Progenitor cell of endocrine pancreas (in vitro differentiated cells): ENCODE data around the gene TMEM170B. TPM values are rescaled to one million over a fixed set of nuclear protein-coding genes. Genes with fewer than 3 reads are reported as not detected.

Experiments used
- DNase-seq: peaks from one replicate; pipeline ENCODE4 v3.0.0; 2021; ENCODE audit warnings: low spot score; ENCODE audit not compliant: unreplicated experiment
- H3K27ac Mint-ChIP-seq: 2 replicates; pipeline ENCODE4 v1.8.0; 2021; ENCODE audit warnings: mild to moderate bottlenecking, moderate library complexity, mixed read lengths
- H3K27me3 Mint-ChIP-seq: 2 replicates; pipeline ENCODE4 v1.8.0; 2021; ENCODE audit warnings: mixed read lengths
- H3K36me3 Mint-ChIP-seq: 2 replicates; pipeline ENCODE4 v1.8.0; 2022; ENCODE audit warnings: mixed read lengths; ENCODE audit not compliant: insufficient read depth
- H3K4me1 Mint-ChIP-seq: 2 replicates; pipeline ENCODE4 v1.8.0; 2021; ENCODE audit warnings: low read depth, mixed read lengths
- H3K4me3 Mint-ChIP-seq: 2 replicates; pipeline ENCODE4 v1.8.0; 2021; ENCODE audit warnings: low read depth, mild to moderate bottlenecking, moderate library complexity, mixed read lengths
- H3K9me3 Mint-ChIP-seq: 2 replicates; pipeline ENCODE4 v1.8.0; 2021; ENCODE audit warnings: low read depth, mixed read lengths
- total RNA-seq: library from RNA; stranded (reverse); gene quantifications from 2 replicates; pipeline ENCODE4 v1.2.1, GENCODE V29; 2021
- TF ChIP-seq, protein P1 (sequence below): fragments of 200-600 bp; sonication (generic); IDR thresholded peaks from one replicate; pipeline ENCODE4 v1.5.0; 2021; ENCODE audit warnings: antibody characterized with exemption, mild to moderate bottlenecking; ENCODE audit not compliant: unreplicated experiment

The TMEM170B gene
- total RNA-seq, 1 donor from 2014 or later: 7.6 TPM

DNA sequence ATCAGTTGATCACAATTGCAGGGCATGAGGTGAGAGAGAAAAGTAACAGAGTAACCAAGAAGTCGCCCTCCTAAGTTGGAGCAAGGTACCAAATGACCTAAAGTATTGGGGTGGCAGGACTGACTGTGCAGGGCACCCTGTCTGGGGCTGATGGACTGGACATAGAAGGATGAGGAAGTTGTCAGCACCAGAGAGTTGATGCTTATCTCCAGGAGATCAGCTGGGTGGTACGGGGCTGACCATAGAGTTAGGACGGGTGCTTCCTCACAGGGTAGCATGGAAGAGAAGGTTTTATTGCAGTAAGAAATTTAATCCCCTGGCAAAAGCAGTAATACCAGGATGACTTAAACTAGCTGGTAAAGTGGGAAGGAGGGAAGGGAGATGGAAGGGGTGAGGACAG, 66.7 kb downstream of the TMEM170B start:
- DNase-seq: no peak
- Mint-ChIP-seq H3K36me3 (no peaks in the 10 kb centered on the region), H3K4me1 (peaks cover 19% of the 10 kb centered on the region), H3K9me3 (no peaks in the 10 kb centered on the region), H3K27ac (no peak overlapping the region), H3K4me3 (no peak overlapping the region), H3K27me3 (peaks cover 3% of the 10 kb centered on the region)
- TF ChIP-seq, protein P1, sequence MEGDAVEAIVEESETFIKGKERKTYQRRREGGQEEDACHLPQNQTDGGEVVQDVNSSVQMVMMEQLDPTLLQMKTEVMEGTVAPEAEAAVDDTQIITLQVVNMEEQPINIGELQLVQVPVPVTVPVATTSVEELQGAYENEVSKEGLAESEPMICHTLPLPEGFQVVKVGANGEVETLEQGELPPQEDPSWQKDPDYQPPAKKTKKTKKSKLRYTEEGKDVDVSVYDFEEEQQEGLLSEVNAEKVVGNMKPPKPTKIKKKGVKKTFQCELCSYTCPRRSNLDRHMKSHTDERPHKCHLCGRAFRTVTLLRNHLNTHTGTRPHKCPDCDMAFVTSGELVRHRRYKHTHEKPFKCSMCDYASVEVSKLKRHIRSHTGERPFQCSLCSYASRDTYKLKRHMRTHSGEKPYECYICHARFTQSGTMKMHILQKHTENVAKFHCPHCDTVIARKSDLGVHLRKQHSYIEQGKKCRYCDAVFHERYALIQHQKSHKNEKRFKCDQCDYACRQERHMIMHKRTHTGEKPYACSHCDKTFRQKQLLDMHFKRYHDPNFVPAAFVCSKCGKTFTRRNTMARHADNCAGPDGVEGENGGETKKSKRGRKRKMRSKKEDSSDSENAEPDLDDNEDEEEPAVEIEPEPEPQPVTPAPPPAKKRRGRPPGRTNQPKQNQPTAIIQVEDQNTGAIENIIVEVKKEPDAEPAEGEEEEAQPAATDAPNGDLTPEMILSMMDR: no peak

- peaks cover 24% of the 10 kb centered on the region for H3K4me1 Mint-ChIP-seq
- H3K27ac Mint-ChIP-seq: no peak overlapping the region
- H3K27me3 Mint-ChIP-seq: peaks cover 3% of the 10 kb centered on the region
- TF ChIP-seq, protein P1: no peak
- DNase-seq: no peak
- H3K4me3 Mint-ChIP-seq: no peak overlapping the region
- H3K36me3 Mint-ChIP-seq: no peaks in the 10 kb centered on the region
- no peaks in the 10 kb centered on the region for H3K9me3 Mint-ChIP-seq
Observed at GRCh38 chr6:11604836-11605506, 67.4 kb downstream of the TMEM170B start.

- TF ChIP-seq, protein P1: no peak
- Mint-ChIP-seq H3K4me3 (no peak overlapping the region), H3K9me3 (no peaks in the 10 kb centered on the region), H3K4me1 (peaks cover 24% of the 10 kb centered on the region), H3K36me3 (no peaks in the 10 kb centered on the region), H3K27me3 (peaks cover 3% of the 10 kb centered on the region), H3K27ac (no peak overlapping the region)
- no peak for DNase-seq
Observed at GRCh38 chr6:11605507-11605905, 68.0 kb downstream of the TMEM170B start.

- Mint-ChIP-seq H3K27me3 (peaks cover 3% of the 10 kb centered on the region), H3K4me1 (peaks cover 24% of the 10 kb centered on the region), H3K27ac (peak overlapping the region; percentile 58), H3K4me3 (no peak overlapping the region), H3K36me3 (no peaks in the 10 kb centered on the region), H3K9me3 (no peaks in the 10 kb centered on the region)
- TF ChIP-seq, protein P1: no peak
- no peak for DNase-seq
Observed at GRCh38 chr6:11606332-11606731, 68.8 kb downstream of the TMEM170B start.

DNA sequence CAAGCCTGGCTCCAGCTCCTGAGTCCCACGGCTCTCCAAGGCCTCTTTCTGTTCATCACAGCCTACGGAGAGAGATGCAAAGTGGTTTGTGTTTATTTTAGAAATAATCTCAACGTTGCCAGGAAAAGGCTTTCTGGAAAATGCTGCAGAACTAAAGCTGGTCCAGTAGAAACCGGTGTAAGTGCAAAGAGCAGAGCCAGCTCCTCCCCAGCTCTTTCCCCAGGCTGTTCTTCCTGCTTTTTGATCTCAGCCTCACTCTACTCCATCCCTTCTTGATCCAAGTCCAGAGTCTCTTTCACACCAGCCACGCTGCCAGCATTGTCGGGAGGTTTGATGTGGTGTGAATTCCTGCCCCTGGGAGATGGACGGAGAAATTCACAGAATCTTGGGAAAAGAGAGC, 69.8 kb downstream of the TMEM170B start:
- H3K27me3 Mint-ChIP-seq: peaks cover 3% of the 10 kb centered on the region
- H3K27ac Mint-ChIP-seq: no peak overlapping the region
- H3K36me3 Mint-ChIP-seq: no peaks in the 10 kb centered on the region
- no peak overlapping the region for H3K4me3 Mint-ChIP-seq
- TF ChIP-seq, protein P1: no peak
- peaks cover 18% of the 10 kb centered on the region for H3K4me1 Mint-ChIP-seq
- H3K9me3 Mint-ChIP-seq: no peaks in the 10 kb centered on the region
- DNase-seq: no peak
